PC-3 (cell line): Measurements from ENCODE around the gene MRAS. TPM values are rescaled to one million over a fixed set of nuclear protein-coding genes. Genes with fewer than 3 reads are reported as not detected.

ENCODE experiments used
- ATAC-seq: fragments of 200-7000 bp; cut with Tn5 transposase; 2 replicates; pipeline ENCODE4 v1.9.1; 2020; ENCODE audit warnings: mild to moderate bottlenecking, moderate library complexity
- BruUV-seq: library from RNA; stranded (reverse); fragments of 400-500 nt; replicated peaks from 2 replicates; lab custom pipeline; 2021; lab: Mats Ljungman, UMichigan
- CTCF ChIA-PET: fragments of 300-600 bp; sonication (Branson Sonifier 250); formaldehyde crosslinking; loops from one replicate; lab custom pipeline; 2022; ENCODE audit warnings: antibody characterized with exemption; lab: Charles Lee
- POLR2A ChIA-PET: fragments of 300-600 bp; sonication (Branson Sonifier 250); formaldehyde crosslinking; loops from one replicate; lab custom pipeline; 2022; ENCODE audit warnings: antibody characterized with exemption; ENCODE audit not compliant: unreplicated experiment; lab: Charles Lee
- DNase-seq: peaks from one replicate; pipeline ENCODE4 v3.0.0-alpha.2; 2015
- H2AFZ ChIP-seq: fragments of 300-600 bp; sonication (generic); 2 replicates; pipeline ENCODE4 v1.6.0; 2016; ENCODE audit warnings: antibody characterized with exemption, low read length
- H3F3A ChIP-seq: fragments of 300-600 bp; sonication (generic); one replicate; pipeline ENCODE4 v1.6.0; 2017; ENCODE audit warnings: antibody characterized with exemption, low read length, control low read depth, mild to moderate bottlenecking; ENCODE audit not compliant: unreplicated experiment
- H3K27ac ChIP-seq: fragments of 300-600 bp; sonication (generic); 2 replicates; pipeline ENCODE4 v1.5.1; 2016; ENCODE audit warnings: mild to moderate bottlenecking, low read length
- H3K27me3 ChIP-seq: fragments of 300-600 bp; sonication (generic); 2 replicates; pipeline ENCODE4 v1.6.1; 2016; ENCODE audit warnings: low read length, mixed read lengths
- H3K36me3 ChIP-seq: fragments of 300-600 bp; sonication (generic); 2 replicates; pipeline ENCODE4 v1.6.1; 2016; ENCODE audit warnings: low read depth, mixed run types, low read length, mixed read lengths
- H3K4me1 ChIP-seq: fragments of 300-600 bp; sonication (generic); 2 replicates; pipeline ENCODE4 v1.5.1; 2016; ENCODE audit warnings: low read length; ENCODE audit not compliant: insufficient read depth
- H3K4me2 ChIP-seq: fragments of 300-600 bp; sonication (generic); 2 replicates; pipeline ENCODE4 v1.6.0; 2016; ENCODE audit warnings: low read length
- H3K4me3 ChIP-seq: fragments of 300-600 bp; sonication (generic); 2 replicates; pipeline ENCODE4 v1.5.1; 2016; ENCODE audit warnings: mild to moderate bottlenecking, low read length, mixed read lengths
- H3K79me2 ChIP-seq: fragments of 300-600 bp; sonication (generic); 2 replicates; pipeline ENCODE4 v1.6.1; 2017; ENCODE audit warnings: low read length, mixed read lengths
- H3K9ac ChIP-seq: fragments of 300-600 bp; sonication (generic); 2 replicates; pipeline ENCODE4 v1.6.0; 2016; ENCODE audit warnings: mild to moderate bottlenecking, low read length
- H3K9me2 ChIP-seq: fragments of 300-600 bp; sonication (generic); replicated peaks from 2 replicates; pipeline ENCODE4 v1.6.1; 2016; ENCODE audit warnings: mixed run types, low read length, mixed read lengths
- H3K9me3 ChIP-seq: fragments of 300-600 bp; sonication (generic); 2 replicates; pipeline ENCODE4 v1.6.1; 2016; ENCODE audit warnings: low read length, mixed read lengths
- H4K20me1 ChIP-seq: fragments of 300-600 bp; sonication (generic); 2 replicates; pipeline ENCODE4 v1.6.1; 2016; ENCODE audit warnings: low read length, mixed read lengths
- EZH2 ChIP-seq: fragments of 300-600 bp; sonication (generic); IDR thresholded peaks from one replicate; pipeline ENCODE4 v1.6.1; 2017; ENCODE audit warnings: antibody characterized with exemption, mild to moderate bottlenecking, low read length; ENCODE audit not compliant: unreplicated experiment
- EZH2phosphoT487 ChIP-seq: fragments of 300-600 bp; sonication (generic); IDR thresholded peaks from 2 replicates; pipeline ENCODE4 v1.6.1; 2018; ENCODE audit warnings: mild to moderate bottlenecking, antibody characterized with exemption, low read length, borderline replicate concordance
- intact Hi-C: fragments of 100-400 bp; cut with micrococcal nuclease; formaldehyde crosslinking; loops from 2 replicates; pipeline ENCODE4 v1.9.0; 2023
- total RNA-seq: library from RNA; depleted of rRNA; stranded (reverse); fragments of >200 nt; gene quantifications from 2 replicates; pipeline ENCODE4 v1.2.3, GENCODE V29; 2014
- TF ChIP-seq, protein P1 (sequence below): fragments of 300-600 bp; sonication (generic); conservative IDR thresholded peaks from 2 replicates; pipeline ENCODE4 v1.5.1; 2017; ENCODE audit warnings: antibody characterized with exemption, low read depth, mild to moderate bottlenecking, low read length

MRAS gene
- total RNA-seq, 1 experiment from 2014 or later, result 2.8 TPM

DNA sequence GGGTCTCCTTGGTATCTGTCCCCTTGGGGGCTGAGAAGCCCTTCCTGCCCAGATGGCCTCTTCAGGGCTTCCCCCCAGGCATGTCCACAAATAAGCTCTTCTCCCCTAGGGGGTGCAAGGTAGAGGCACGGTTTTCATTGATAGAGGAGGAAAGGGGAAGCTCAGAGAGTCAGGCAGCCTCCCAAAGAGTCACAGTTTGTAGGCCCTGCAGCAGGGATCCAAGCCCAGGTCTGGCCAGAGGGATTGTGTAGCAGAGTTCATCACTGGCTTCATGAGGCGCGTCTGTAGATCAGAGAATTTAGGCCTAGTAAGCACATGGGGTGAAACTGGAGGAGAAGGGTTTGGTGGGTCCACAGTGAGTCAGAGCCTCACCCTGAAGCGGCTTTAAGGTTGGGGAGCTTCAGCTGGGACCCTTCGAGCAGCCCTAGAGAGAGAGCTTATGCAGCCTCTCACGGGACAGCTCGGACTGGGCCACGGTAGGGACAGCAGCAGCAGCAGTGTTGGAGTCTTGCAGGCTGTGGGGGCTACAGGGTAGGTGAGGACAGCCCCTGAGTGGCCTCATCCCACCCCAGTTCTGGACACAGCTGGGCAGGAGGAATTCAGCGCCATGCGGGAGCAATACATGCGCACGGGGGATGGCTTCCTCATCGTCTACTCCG lies 48.5 kb downstream of the MRAS start:
- Histone ChIP-seq H3F3A (no peaks in the 10 kb centered on the region), H3K4me1 (no peaks in the 10 kb centered on the region), H3K27ac (no peak overlapping the region), H3K4me3 (no peak overlapping the region), H3K4me2 (no peak overlapping the region), H4K20me1 (no peaks in the 10 kb centered on the region), H3K36me3 (no peaks in the 10 kb centered on the region), H3K9me3 (no peaks in the 10 kb centered on the region), H3K79me2 (no peaks in the 10 kb centered on the region), H3K27me3 (no peaks in the 10 kb centered on the region), H3K9me2 (no peaks in the 10 kb centered on the region), H3K9ac (no peak overlapping the region), H2AFZ (no peak overlapping the region)
- DNase-seq (no peak), ATAC-seq (no peak)
- POLR2A ChIA-PET, result no interaction called here
- no peak for TF ChIP-seq EZH2
- TF ChIP-seq, protein P1, sequence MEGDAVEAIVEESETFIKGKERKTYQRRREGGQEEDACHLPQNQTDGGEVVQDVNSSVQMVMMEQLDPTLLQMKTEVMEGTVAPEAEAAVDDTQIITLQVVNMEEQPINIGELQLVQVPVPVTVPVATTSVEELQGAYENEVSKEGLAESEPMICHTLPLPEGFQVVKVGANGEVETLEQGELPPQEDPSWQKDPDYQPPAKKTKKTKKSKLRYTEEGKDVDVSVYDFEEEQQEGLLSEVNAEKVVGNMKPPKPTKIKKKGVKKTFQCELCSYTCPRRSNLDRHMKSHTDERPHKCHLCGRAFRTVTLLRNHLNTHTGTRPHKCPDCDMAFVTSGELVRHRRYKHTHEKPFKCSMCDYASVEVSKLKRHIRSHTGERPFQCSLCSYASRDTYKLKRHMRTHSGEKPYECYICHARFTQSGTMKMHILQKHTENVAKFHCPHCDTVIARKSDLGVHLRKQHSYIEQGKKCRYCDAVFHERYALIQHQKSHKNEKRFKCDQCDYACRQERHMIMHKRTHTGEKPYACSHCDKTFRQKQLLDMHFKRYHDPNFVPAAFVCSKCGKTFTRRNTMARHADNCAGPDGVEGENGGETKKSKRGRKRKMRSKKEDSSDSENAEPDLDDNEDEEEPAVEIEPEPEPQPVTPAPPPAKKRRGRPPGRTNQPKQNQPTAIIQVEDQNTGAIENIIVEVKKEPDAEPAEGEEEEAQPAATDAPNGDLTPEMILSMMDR, result no peak
- TF ChIP-seq EZH2phosphoT487, result no peak
- CTCF ChIA-PET, result no interaction called here
- intact Hi-C loops, result no loop called here
- BruUV-seq, result no TSS peak

- H3K4me3 ChIP-seq, result no peak overlapping the region
- H3K4me2 ChIP-seq, result no peak overlapping the region
- H2AFZ ChIP-seq, result no peak overlapping the region
- H3K36me3 ChIP-seq, result no peaks in the 10 kb centered on the region
- no peaks in the 10 kb centered on the region for H3K9me3 ChIP-seq
- H3K79me2 ChIP-seq, result no peaks in the 10 kb centered on the region
- H3K27me3 ChIP-seq, result no peaks in the 10 kb centered on the region
- BruUV-seq, result no TSS peak
- ChIA-PET POLR2A (no interaction called here), CTCF (no interaction called here)
- ATAC-seq (no peak), DNase-seq (peak; percentile 4)
- no peak overlapping the region for H3K27ac ChIP-seq
- intact Hi-C loops, result loop anchor here (1.0 kb wide), 1 partner anchor 218 kb away; no protein-coding TSS in a partner anchor
- no peaks in the 10 kb centered on the region for H3F3A ChIP-seq
- TF ChIP-seq, protein P1, result peak; percentile 45; the same call in 1 of the 2 replicates
- TF ChIP-seq EZH2phosphoT487, result no peak
- no peaks in the 10 kb centered on the region for H3K9me2 ChIP-seq
- H3K4me1 ChIP-seq, result no peaks in the 10 kb centered on the region
- H3K9ac ChIP-seq, result no peak overlapping the region
- H4K20me1 ChIP-seq, result no peaks in the 10 kb centered on the region
Observed at GRCh38 chr3:138397983-138398382, 49.6 kb downstream of the MRAS start.

GRCh38 chr3:138398791-138399575 lies 50.6 kb downstream of the MRAS start:
- H3K4me2 ChIP-seq, result no peak overlapping the region
- no peak overlapping the region for H3K4me3 ChIP-seq
- H3K36me3 ChIP-seq, result no peaks in the 10 kb centered on the region
- H2AFZ ChIP-seq, result no peak overlapping the region
- no peaks in the 10 kb centered on the region for H3K9me3 ChIP-seq
- H4K20me1 ChIP-seq, result no peaks in the 10 kb centered on the region
- BruUV-seq, result no TSS peak
- no peak overlapping the region for H3K9ac ChIP-seq
- ATAC-seq, result no peak
- H3K79me2 ChIP-seq, result no peaks in the 10 kb centered on the region
- intact Hi-C loops, result loop anchor here (1.0 kb wide), 1 partner anchor 219 kb away; no protein-coding TSS in a partner anchor
- no peaks in the 10 kb centered on the region for H3K27me3 ChIP-seq
- no peak for DNase-seq
- no peaks in the 10 kb centered on the region for H3F3A ChIP-seq
- POLR2A ChIA-PET, result no interaction called here
- no peak overlapping the region for H3K27ac ChIP-seq
- no peaks in the 10 kb centered on the region for H3K9me2 ChIP-seq
- TF ChIP-seq, protein P1, result no peak
- no peak for TF ChIP-seq EZH2phosphoT487
- no peak for TF ChIP-seq EZH2
- CTCF ChIA-PET, result no interaction called here
- H3K4me1 ChIP-seq, result no peaks in the 10 kb centered on the region
